AG08396 (cell line): ENCODE measurements around the gene KLK10.
A peak's percentile ranks its signal among the peaks of the same experiment; 100 is the strongest.

Source experiments
- DNase-seq: peaks from one replicate; pipeline ENCODE4 v3.0.0; 2012; ENCODE audit warnings: low spot score, mixed read lengths

Gene KLK10

GRCh38 chr19:51025809-51026553 is 6.5 kb upstream of the KLK10 start:
- no peak for DNase-seq

- DNase-seq = no peak
Measured at GRCh38 chr19:51025401-51025800, 5.9 kb upstream of the KLK10 start.

- no peak for DNase-seq
Measured at GRCh38 chr19:51024924-51025323, 5.4 kb upstream of the KLK10 start.

- no peak for DNase-seq
Measured at GRCh38 chr19:51023946-51024345, 4.4 kb upstream of the KLK10 start.

GRCh38 chr19:51022526-51022925 is 3.0 kb upstream of the KLK10 start:
- no peak for DNase-seq

- DNase-seq = peak; percentile 66
Measured at GRCh38 chr19:51020988-51021651, 1.6 kb upstream of the KLK10 start.

GRCh38 chr19:51018745-51019543 is 565 bp downstream of the KLK10 start:
- DNase-seq = no peak

GRCh38 chr19:51016798-51017683 is 2.5 kb downstream of the KLK10 start:
- peak; percentile 68 for DNase-seq

GRCh38 chr19:51015691-51016267 is 3.7 kb downstream of the KLK10 start:
- DNase-seq = no peak

GRCh38 chr19:51014242-51014641 is 5.3 kb downstream of the KLK10 start:
- DNase-seq = no peak

GRCh38 chr19:51012661-51013190 is 6.8 kb downstream of the KLK10 start:
- no peak for DNase-seq

- DNase-seq = no peak
Measured at GRCh38 chr19:51010066-51010795, 9.3 kb downstream of the KLK10 start.

- DNase-seq = no peak
Measured at GRCh38 chr19:51009061-51009891, 10.2 kb downstream of the KLK10 start.

GRCh38 chr19:51007488-51007887 is 12.0 kb downstream of the KLK10 start:
- no peak for DNase-seq

- no peak for DNase-seq
Measured at GRCh38 chr19:51006406-51006805, 13.1 kb downstream of the KLK10 start.

GRCh38 chr19:51005248-51005647 is 14.3 kb downstream of the KLK10 start:
- no peak for DNase-seq

- DNase-seq = no peak
Measured at GRCh38 chr19:51003316-51003715, 16.2 kb downstream of the KLK10 start.

- DNase-seq = no peak
Measured at GRCh38 chr19:51002542-51003311, 16.8 kb downstream of the KLK10 start.

- no peak for DNase-seq
Measured at GRCh38 chr19:51002089-51002532, 17.4 kb downstream of the KLK10 start.
